Right forelimb (tissue), 1 donor: ENCODE measurements around the gene EPM2A.

Source experiments
- DNase-seq: peaks from one replicate; pipeline ENCODE4 v3.0.0-alpha.2; 2018

EPM2A gene

GRCh38 chr6:145668844-145669243 is 66.5 kb downstream of the EPM2A start:
- no peak for DNase-seq

DNA sequence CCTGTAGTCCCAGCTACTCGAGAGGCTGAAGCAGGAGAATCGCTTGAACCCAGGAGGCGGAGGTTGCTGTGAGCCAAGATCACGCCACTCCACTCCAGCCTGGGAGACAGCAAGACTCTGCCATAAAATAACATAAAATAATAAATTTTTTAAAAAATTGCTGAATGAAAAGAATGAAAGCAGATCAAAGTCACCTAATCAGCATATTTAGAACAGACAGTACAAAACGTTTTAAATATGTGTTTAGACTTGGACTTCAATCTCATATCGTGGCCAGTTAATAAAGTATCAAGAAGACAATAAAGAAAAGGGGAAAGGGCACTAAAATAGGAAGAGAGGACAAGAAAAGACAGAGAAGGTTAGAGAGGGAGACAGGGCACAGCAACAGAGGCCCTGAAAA is 74.6 kb downstream of the EPM2A start:
- DNase-seq, result no peak

DNA sequence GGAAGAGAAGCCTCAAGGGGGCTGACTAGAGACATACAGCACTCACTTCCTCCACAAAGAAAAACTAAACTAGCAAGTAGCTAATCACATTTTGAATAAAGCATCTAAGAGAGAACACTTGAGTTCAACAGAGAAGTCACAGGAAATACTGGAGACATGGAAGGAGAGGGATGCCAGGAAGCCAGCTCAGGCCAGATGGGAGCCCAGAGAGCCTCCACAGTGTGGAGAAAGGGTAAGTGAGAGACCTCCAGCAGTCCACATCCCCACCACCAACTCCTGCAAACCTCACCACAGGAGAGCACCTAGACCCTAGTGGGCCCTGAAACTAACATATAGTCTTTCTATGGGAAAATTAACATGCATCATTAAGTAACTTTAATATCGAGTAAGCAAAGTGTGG is 79.2 kb downstream of the EPM2A start:
- no peak for DNase-seq

DNA sequence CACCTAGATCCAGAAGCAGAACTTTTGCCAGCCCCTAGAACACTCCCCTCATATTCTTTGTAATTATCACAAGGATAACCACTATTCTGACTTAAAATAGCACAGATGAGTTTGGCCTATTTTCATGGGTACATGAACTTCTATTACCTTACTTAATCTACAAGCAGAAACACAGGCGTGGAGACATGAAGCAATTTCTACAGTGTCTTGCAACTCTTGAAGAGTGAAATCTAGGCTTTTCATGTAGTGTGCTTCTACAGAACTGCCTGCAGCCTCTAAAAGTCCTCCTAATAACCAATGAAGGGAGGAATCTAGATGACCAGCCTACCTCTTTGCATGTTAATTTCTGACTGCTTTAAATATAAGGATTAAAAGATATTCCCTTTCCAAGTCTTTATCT is 82.7 kb downstream of the EPM2A start:
- DNase-seq, result no peak

DNA sequence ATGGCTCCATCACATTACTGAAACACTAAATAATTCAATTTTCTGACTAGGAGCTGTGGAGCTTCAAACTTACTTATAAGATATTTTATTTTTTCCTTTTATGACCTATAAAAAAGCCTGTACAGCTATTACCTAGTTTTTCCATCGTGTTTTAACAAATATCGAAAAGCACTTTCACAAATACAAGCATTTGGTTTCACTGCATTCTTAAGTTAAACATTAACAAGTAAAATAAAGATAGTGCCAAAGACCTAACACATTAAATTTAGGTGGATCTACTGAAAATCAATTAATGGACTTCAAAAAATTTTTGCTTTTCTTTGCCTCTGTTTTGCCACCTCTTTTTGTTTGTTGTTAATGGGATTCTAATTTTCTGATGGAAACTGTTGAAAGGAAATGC is 83.3 kb downstream of the EPM2A start:
- DNase-seq, result no peak

DNA sequence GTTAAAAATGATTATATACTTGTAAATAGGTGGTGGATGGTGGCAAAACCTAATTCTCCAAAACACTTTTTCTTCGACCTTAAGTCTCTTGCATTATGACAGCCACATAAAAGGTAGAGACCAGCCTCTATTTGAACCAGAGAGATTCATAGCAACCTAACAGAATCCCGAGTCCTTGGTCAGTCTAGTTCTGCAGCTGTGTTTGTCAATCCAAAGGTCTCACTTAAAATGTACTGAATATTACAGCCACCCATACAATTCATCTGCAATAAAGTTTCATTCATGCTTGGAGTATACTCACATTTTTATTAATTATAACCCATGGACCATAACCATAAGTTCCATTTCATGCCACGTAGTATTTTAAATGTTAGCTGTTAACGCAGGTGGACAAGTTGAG is 87.2 kb downstream of the EPM2A start:
- DNase-seq, result no peak

- no peak for DNase-seq
Observed at GRCh38 chr6:145647602-145648001, 87.7 kb downstream of the EPM2A start.

DNA sequence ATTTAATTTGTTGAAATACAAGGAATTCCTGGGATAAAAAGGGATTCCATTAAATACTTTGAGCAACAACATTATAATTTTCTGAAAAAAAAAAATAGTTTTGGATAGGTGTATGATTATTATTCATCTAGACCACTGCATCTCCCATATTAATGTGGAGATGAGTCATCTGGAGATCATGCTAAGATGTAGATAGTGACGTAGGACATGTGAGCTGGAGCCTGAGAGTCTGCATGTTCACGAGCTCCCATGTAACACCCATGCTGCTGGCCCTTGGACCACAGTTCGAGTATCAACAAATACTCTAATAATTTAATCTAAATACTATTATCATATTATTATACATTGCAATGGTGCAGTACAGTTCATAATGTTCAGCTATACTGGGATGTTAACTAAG is 91.6 kb downstream of the EPM2A start:
- DNase-seq, result no peak

DNA sequence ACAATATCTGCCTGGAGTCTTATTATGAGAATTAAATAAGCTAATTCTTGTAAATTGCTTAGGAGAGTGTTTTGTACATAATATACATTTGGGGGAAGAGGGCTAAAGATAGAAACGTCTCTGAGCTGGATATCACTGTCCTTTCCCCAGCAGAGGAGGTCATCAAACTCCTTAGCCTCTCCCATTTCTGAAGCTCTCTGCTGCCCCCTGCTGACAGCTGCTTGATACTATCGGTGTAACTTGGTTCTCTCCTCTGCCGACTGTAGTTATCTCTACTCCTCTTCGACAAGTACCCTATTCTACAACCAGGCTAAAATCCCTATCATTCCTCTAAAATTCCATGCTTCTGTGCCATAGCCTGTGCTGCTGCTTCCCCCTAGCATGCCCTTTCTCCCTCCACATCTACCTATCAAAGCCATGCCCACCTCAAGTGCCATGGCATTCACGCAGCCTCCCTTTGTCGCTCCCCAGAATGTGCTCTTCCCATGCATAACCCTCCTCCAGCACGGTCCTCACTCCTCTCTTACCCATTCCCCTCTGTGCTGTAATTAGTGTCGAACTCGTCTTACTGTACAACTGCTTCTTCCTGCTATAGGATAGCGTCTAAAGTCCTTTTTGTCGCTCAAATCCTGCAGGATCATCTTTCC is 101.2 kb downstream of the EPM2A start:
- DNase-seq, result peak; percentile 90

GRCh38 chr6:145632971-145633370 is 102.3 kb downstream of the EPM2A start:
- DNase-seq, result no peak

- DNase-seq, result no peak
Observed at GRCh38 chr6:145631374-145631773, 103.9 kb downstream of the EPM2A start.

- DNase-seq, result no peak
Observed at GRCh38 chr6:145630598-145630997, 104.7 kb downstream of the EPM2A start.

- DNase-seq, result no peak
Observed at GRCh38 chr6:145629478-145629877, 105.8 kb downstream of the EPM2A start.

GRCh38 chr6:145627451-145627850 is 107.9 kb downstream of the EPM2A start:
- DNase-seq, result no peak

DNA sequence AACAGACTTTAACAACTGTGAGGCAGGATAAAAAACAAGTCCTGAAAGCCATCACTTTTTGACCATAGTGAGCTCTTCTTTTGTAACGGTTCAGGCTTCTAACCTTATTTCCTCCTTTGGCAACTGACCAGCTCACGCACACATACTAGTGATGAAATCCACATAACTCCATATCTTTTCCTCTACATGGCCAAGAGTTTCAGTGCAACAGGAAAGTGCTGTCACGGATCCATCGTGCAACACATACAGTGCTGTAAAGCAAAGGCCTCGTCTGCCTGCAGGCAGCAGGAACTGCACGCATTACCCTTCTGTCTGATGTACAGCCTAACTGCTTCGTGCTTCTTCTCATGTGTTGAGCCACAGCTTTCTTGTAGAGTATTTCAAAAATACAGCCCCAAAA is 108.5 kb downstream of the EPM2A start:
- DNase-seq, result no peak

DNA sequence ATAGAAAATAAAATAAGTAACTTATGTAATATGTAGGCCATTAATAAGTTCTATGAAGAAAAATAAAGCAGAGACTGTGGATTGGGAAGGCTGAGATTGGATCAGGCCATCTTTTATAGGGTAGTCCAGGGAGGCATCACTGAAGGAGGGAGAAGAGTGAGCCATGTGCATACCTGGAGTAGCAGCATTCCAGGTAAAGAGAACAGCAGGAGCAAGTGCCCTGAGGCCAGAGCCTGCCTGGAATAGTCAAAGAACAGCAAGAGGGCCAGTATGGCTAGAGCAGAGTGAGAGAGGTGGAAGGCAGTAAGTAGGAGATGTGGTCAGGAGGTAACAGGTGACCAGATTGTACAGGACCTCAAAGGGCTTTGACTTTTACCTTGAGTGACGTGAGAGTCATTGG is 112.1 kb downstream of the EPM2A start:
- DNase-seq, result no peak

GRCh38 chr6:145621776-145622175 is 113.5 kb downstream of the EPM2A start:
- no peak for DNase-seq

- DNase-seq, result no peak
Observed at GRCh38 chr6:145620088-145620487, 115.2 kb downstream of the EPM2A start.

DNA sequence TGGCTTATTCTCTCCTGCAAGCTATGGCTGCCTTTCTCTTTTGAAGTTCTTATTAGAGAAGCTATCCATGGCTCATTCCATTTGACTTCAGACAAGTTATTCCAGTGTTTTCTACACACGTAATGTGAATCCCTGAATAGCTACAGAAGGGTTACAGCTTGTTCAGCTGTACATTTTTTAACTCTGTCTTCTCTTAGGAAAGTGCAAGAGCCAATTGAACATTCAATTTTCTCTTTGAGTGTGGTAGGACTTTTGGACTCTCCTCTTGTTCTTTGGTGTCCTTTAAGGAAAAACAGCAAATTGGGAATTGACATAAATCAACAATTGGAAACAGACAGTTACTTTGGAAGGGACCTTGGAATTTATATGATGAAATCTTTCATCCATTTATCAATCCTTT is 125.8 kb downstream of the EPM2A start:
- DNase-seq, result no peak

- DNase-seq, result no peak
Observed at GRCh38 chr6:145608850-145609249, 126.5 kb downstream of the EPM2A start.

DNA sequence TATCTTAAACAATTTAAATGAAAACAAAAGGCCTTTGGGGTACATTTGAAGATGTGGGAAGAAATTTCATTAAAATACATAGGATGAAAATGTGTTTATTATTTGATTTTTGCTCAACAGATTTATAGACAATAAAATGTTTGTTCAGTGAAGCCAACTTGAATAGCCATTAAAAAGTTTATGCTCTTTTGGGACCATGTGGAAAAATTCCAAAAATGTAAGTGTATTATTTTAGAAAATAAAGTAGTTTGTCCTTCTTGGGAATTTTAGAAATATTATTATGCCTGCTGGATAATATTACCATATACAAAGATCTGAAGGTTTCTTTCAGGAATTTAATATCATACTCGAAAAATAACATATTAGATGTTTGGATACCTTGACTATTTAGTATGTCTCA is 131.3 kb downstream of the EPM2A start:
- DNase-seq, result no peak

GRCh38 chr6:145603424-145603833 is 131.9 kb downstream of the EPM2A start:
- no peak for DNase-seq

- DNase-seq, result no peak
Observed at GRCh38 chr6:145602726-145603326, 132.5 kb downstream of the EPM2A start.

GRCh38 chr6:145601397-145601796 is 133.9 kb downstream of the EPM2A start:
- DNase-seq, result no peak

GRCh38 chr6:145600299-145600698 is 135.0 kb downstream of the EPM2A start:
- no peak for DNase-seq
